Placental epithelial cell (primary cell): Measurements from ENCODE around the gene PAX4. TPM values are rescaled to one million over a fixed set of nuclear protein-coding genes. Genes with fewer than 3 reads are reported as not detected.

ENCODE experiments used
- total RNA-seq: library from RNA; depleted of rRNA; stranded (reverse); fragments of >200 nt; gene quantifications from 2 replicates; pipeline ENCODE4 v1.2.3, GENCODE V29; 2012

Gene PAX4
- total RNA-seq = not detected in 2 replicates

GRCh38 chr7:127618042-127618441, at the start of gene PAX4:
PAX4 (minus strand) TSS chr7:127618142; CDS start chr7:127615928, 2,214 bp downstream.

GRCh38 chr7:127651556-127652332, 33.8 kb upstream of the PAX4 start, which contains the start of gene SND1:
SND1 (plus strand) TSS chr7:127652194; CDS start chr7:127652374, 180 bp downstream.

GRCh38 chr7:127588019-127588696, 29.8 kb downstream of the PAX4 start, which contains the start of gene ARF5:
ARF5 (plus strand) TSS chr7:127588411; CDS start chr7:127588499, 88 bp downstream.

GRCh38 chr7:127585044-127585953, 32.6 kb downstream of the PAX4 start, which contains the start of gene GCC1:
GCC1 (minus strand) TSS chr7:127585596; CDS start chr7:127585182, 414 bp downstream.

Other genes starting within 250 kb of the PAX4 start
- 19.6 and 23.9 TPM in 2 replicates for gene ZNF800, start 225.4 kb downstream of the PAX4 start, total RNA-seq
- gene GCC1, start 32.5 kb downstream of the PAX4 start, total RNA-seq = 20.8 and 22.7 TPM in 2 replicates
- 186 and 264 TPM in 2 replicates for gene ARF5, start 29.7 kb downstream of the PAX4 start, total RNA-seq
- 0.98 and 2.0 TPM in 2 replicates for gene FSCN3, start 24.4 kb downstream of the PAX4 start, total RNA-seq
- gene SND1, start 34.1 kb upstream of the PAX4 start, total RNA-seq = 283 and 308 TPM in 2 replicates